ENCODE data around the gene RABGAP1L. TPM values are rescaled to one million over a fixed set of nuclear protein-coding genes. Genes with fewer than 3 reads are reported as not detected.
A peak's percentile ranks its signal among the peaks of the same experiment; 100 is the strongest.

RABGAP1L gene
- total and polyA plus RNA-seq, 4 donors, result 4.8 to 53.5 (median 18.8) TPM

- no peaks in the 10 kb centered on the region for H3K36me3 ChIP-seq (ENCODE audit: control insufficient read depth in 4 of 4, insufficient read depth in 3 of 4, low read depth in 1 of 4, low read length in 3 of 4)
- H3K9ac ChIP-seq (ENCODE audit: low read depth in 1 of 2, low read length in 2 of 2), result no peak overlapping the region
- WGBS, result 74% methylated on average over 4 of the region's 4 CpGs
- no peak for DNase-seq (ENCODE audit: low spot score)
- peaks cover 0 to 7% (median 5%) of the 10 kb centered on the region in 4 donors for H3K4me1 ChIP-seq (ENCODE audit: control insufficient read depth in 4 of 4, insufficient read depth in 4 of 4, low read length in 3 of 4)
- H3K27me3 ChIP-seq (ENCODE audit: control insufficient read depth in 4 of 4, insufficient read depth in 4 of 4, low read length in 3 of 4), result no peaks in the 10 kb centered on the region
- H3K27ac ChIP-seq (ENCODE audit: low read depth in 1 of 2, low read length in 2 of 2), result no peak overlapping the region
- no peak overlapping the region for H3K4me3 ChIP-seq (ENCODE audit: low read depth in 1 of 3, low read length in 3 of 3)
- H3K9me3 ChIP-seq (ENCODE audit: control insufficient read depth in 4 of 4, low read length in 3 of 4), result no peaks in the 10 kb centered on the region
- no peak for TF ChIP-seq FOXA1 (IDR thresholded peaks at IDR 0.05)
These were observed 504.0 kb downstream of the RABGAP1L start for GRCh38 chr1:174663358-174663757.

- Histone ChIP-seq H3K9ac (ENCODE audit: low read depth in 1 of 2, low read length in 2 of 2) (no peak overlapping the region), H3K4me1 (ENCODE audit: control insufficient read depth in 4 of 4, insufficient read depth in 4 of 4, low read length in 3 of 4) (peaks cover 0 to 7% (median 5%) of the 10 kb centered on the region in 4 donors), H3K36me3 (ENCODE audit: control insufficient read depth in 4 of 4, insufficient read depth in 3 of 4, low read depth in 1 of 4, low read length in 3 of 4) (no peaks in the 10 kb centered on the region), H3K9me3 (ENCODE audit: control insufficient read depth in 4 of 4, low read length in 3 of 4) (peaks cover 0 to 3% (median 0%) of the 10 kb centered on the region in 4 donors), H3K27me3 (ENCODE audit: control insufficient read depth in 4 of 4, insufficient read depth in 4 of 4, low read length in 3 of 4) (no peaks in the 10 kb centered on the region), H3K27ac (ENCODE audit: low read depth in 1 of 2, low read length in 2 of 2) (peak overlapping the region; percentile 20 to 23), H3K4me3 (ENCODE audit: low read depth in 1 of 3, low read length in 3 of 3) (no peak overlapping the region)
- TF ChIP-seq HNF4A (conservative IDR thresholded peaks at IDR 0.05), result peak; percentile 44 to 70
- TF ChIP-seq JUND (IDR thresholded peaks at IDR 0.05), result no peak
- peak; percentile 52 for TF ChIP-seq YY1 (IDR thresholded peaks at IDR 0.05)
- peak; percentile 58 for TF ChIP-seq SP1 (IDR thresholded peaks at IDR 0.05)
- peak; percentile 78 for TF ChIP-seq FOXA2 (IDR thresholded peaks at IDR 0.05)
- no peak for TF ChIP-seq HNF4G (IDR thresholded peaks at IDR 0.05)
- no peak for TF ChIP-seq NR2F2 (IDR thresholded peaks at IDR 0.05)
- TF ChIP-seq EGR1 (IDR thresholded peaks at IDR 0.05; ENCODE audit: low read depth in 2 of 2), result no peak
- TF ChIP-seq, protein P1, sequence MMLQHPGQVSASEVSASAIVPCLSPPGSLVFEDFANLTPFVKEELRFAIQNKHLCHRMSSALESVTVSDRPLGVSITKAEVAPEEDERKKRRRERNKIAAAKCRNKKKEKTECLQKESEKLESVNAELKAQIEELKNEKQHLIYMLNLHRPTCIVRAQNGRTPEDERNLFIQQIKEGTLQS (IDR thresholded peaks at IDR 0.05), result no peak
- TF ChIP-seq, protein P2, sequence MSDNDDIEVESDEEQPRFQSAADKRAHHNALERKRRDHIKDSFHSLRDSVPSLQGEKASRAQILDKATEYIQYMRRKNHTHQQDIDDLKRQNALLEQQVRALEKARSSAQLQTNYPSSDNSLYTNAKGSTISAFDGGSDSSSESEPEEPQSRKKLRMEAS (IDR thresholded peaks at IDR 0.05), result peak; percentile 27
- TF ChIP-seq FOXA1 (IDR thresholded peaks at IDR 0.05), result peak; percentile 71
- TF ChIP-seq RXRA (IDR thresholded peaks at IDR 0.05), result peak; percentile 40 to 67
- TF ChIP-seq, protein P3, sequence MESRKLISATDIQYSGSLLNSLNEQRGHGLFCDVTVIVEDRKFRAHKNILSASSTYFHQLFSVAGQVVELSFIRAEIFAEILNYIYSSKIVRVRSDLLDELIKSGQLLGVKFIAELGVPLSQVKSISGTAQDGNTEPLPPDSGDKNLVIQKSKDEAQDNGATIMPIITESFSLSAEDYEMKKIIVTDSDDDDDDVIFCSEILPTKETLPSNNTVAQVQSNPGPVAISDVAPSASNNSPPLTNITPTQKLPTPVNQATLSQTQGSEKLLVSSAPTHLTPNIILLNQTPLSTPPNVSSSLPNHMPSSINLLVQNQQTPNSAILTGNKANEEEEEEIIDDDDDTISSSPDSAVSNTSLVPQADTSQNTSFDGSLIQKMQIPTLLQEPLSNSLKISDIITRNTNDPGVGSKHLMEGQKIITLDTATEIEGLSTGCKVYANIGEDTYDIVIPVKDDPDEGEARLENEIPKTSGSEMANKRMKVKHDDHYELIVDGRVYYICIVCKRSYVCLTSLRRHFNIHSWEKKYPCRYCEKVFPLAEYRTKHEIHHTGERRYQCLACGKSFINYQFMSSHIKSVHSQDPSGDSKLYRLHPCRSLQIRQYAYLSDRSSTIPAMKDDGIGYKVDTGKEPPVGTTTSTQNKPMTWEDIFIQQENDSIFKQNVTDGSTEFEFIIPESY (IDR thresholded peaks at IDR 0.05), result no peak
- TF ChIP-seq, protein P4, sequence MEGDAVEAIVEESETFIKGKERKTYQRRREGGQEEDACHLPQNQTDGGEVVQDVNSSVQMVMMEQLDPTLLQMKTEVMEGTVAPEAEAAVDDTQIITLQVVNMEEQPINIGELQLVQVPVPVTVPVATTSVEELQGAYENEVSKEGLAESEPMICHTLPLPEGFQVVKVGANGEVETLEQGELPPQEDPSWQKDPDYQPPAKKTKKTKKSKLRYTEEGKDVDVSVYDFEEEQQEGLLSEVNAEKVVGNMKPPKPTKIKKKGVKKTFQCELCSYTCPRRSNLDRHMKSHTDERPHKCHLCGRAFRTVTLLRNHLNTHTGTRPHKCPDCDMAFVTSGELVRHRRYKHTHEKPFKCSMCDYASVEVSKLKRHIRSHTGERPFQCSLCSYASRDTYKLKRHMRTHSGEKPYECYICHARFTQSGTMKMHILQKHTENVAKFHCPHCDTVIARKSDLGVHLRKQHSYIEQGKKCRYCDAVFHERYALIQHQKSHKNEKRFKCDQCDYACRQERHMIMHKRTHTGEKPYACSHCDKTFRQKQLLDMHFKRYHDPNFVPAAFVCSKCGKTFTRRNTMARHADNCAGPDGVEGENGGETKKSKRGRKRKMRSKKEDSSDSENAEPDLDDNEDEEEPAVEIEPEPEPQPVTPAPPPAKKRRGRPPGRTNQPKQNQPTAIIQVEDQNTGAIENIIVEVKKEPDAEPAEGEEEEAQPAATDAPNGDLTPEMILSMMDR (IDR thresholded peaks at IDR 0.05; ENCODE audit: low read depth, low read length, missing input control), result no peak
- no peak for TF ChIP-seq GABPA (IDR thresholded peaks at IDR 0.05 in 1 of 2, conservative IDR thresholded peaks at IDR 0.05 in 1 of 2)
- TF ChIP-seq RAD21 (IDR thresholded peaks at IDR 0.05), result peak in 1 of 2 donors; percentile 25
- no peak for TF ChIP-seq TAF1 (conservative IDR thresholded peaks at IDR 0.05)
- TF ChIP-seq, protein P5, sequence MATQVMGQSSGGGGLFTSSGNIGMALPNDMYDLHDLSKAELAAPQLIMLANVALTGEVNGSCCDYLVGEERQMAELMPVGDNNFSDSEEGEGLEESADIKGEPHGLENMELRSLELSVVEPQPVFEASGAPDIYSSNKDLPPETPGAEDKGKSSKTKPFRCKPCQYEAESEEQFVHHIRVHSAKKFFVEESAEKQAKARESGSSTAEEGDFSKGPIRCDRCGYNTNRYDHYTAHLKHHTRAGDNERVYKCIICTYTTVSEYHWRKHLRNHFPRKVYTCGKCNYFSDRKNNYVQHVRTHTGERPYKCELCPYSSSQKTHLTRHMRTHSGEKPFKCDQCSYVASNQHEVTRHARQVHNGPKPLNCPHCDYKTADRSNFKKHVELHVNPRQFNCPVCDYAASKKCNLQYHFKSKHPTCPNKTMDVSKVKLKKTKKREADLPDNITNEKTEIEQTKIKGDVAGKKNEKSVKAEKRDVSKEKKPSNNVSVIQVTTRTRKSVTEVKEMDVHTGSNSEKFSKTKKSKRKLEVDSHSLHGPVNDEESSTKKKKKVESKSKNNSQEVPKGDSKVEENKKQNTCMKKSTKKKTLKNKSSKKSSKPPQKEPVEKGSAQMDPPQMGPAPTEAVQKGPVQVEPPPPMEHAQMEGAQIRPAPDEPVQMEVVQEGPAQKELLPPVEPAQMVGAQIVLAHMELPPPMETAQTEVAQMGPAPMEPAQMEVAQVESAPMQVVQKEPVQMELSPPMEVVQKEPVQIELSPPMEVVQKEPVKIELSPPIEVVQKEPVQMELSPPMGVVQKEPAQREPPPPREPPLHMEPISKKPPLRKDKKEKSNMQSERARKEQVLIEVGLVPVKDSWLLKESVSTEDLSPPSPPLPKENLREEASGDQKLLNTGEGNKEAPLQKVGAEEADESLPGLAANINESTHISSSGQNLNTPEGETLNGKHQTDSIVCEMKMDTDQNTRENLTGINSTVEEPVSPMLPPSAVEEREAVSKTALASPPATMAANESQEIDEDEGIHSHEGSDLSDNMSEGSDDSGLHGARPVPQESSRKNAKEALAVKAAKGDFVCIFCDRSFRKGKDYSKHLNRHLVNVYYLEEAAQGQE (IDR thresholded peaks at IDR 0.05), result peak; percentile 38
- 26% methylated on average over 3 of the region's 3 CpGs for WGBS
- no peak for DNase-seq (ENCODE audit: low spot score)
These were observed 506.9 kb downstream of the RABGAP1L start for GRCh38 chr1:174666248-174666647.

Data from liver (tissue), 9 donors.